HepG2 (cell line): Measurements from ENCODE around the gene FGA. TPM values are rescaled to one million over a fixed set of nuclear protein-coding genes. Genes with fewer than 3 reads are reported as not detected.

ENCODE experiments used
- BRCA1 ChIP-seq: sonication (generic); formaldehyde crosslinking; IDR thresholded peaks from 2 replicates; pipeline ENCODE4 v1.4.0; 2020; ENCODE audit warnings: missing genetic modification reagents
- FOXA3 ChIP-seq: IDR thresholded peaks from 2 replicates; pipeline ENCODE4 v1.6.1; 2016; ENCODE audit warnings: missing genetic modification reagents, missing compliant biosample characterization
- FOXP4 ChIP-seq: sonication (generic); formaldehyde crosslinking; IDR thresholded peaks from 2 replicates; pipeline ENCODE4 v1.4.0; 2020; ENCODE audit warnings: missing genetic modification reagents
- GLMP ChIP-seq: sonication (generic); formaldehyde crosslinking; IDR thresholded peaks from 2 replicates; pipeline ENCODE4 v1.9.0; 2021; ENCODE audit warnings: missing genetic modification reagents, mild to moderate bottlenecking, borderline replicate concordance
- GPN1 ChIP-seq: sonication (generic); formaldehyde crosslinking; IDR thresholded peaks from 2 replicates; pipeline ENCODE4 v1.5.1; 2020; ENCODE audit warnings: missing genetic modification reagents, borderline replicate concordance
- HNRNPL ChIP-seq: fragments of 200-400 bp; formaldehyde crosslinking; IDR thresholded peaks from 2 replicates; pipeline ENCODE4 v1.6.1; 2017; ENCODE audit warnings: mild to moderate bottlenecking, low read depth, low read length
- NR0B2 ChIP-seq: sonication (generic); formaldehyde crosslinking; IDR thresholded peaks from 2 replicates; pipeline ENCODE4 v1.4.0; 2020; ENCODE audit warnings: mild to moderate bottlenecking, missing genetic modification reagents
- PAWR ChIP-seq: sonication (generic); formaldehyde crosslinking; IDR thresholded peaks from 2 replicates; pipeline ENCODE4 v1.4.0; 2020; ENCODE audit warnings: missing genetic modification reagents, mild to moderate bottlenecking, borderline replicate concordance
- POGZ ChIP-seq: sonication (generic); formaldehyde crosslinking; IDR thresholded peaks from 2 replicates; pipeline ENCODE4 v1.4.0; 2020; ENCODE audit warnings: mild to moderate bottlenecking, missing genetic modification reagents
- POLR2AphosphoS2 ChIP-seq: IDR thresholded peaks from 2 replicates; pipeline ENCODE4 v1.6.1; 2011; ENCODE audit warnings: low read depth, low read length, improper control_type of control experiment
- RXRA ChIP-seq: sonication (generic); formaldehyde crosslinking; IDR thresholded peaks from 2 replicates; pipeline ENCODE4 v1.5.1; 2020; ENCODE audit warnings: missing genetic modification reagents
- ZBTB1 ChIP-seq: sonication (generic); formaldehyde crosslinking; IDR thresholded peaks from 2 replicates; pipeline ENCODE4 v1.4.0; 2020; ENCODE audit warnings: missing genetic modification reagents, borderline replicate concordance
- ZNF10 ChIP-seq: sonication (generic); formaldehyde crosslinking; IDR thresholded peaks from 2 replicates; pipeline ENCODE4 v1.4.0; 2020; ENCODE audit warnings: mild to moderate bottlenecking, low read depth, missing genetic modification reagents, borderline replicate concordance
- ZNF609 ChIP-seq: sonication (generic); formaldehyde crosslinking; IDR thresholded peaks from 2 replicates; pipeline ENCODE4 v1.4.0; 2020; ENCODE audit warnings: mild to moderate bottlenecking, missing genetic modification reagents, borderline replicate concordance
- ZNF800 ChIP-seq: sonication (generic); formaldehyde crosslinking; IDR thresholded peaks from 2 replicates; pipeline ENCODE4 v1.4.0; 2020; ENCODE audit warnings: missing genetic modification reagents
- polyA plus RNA-seq, 8 experiments: library from polyadenylated mRNA; depleted of rRNA in 3 of 8; stranded (reverse) in 7 of 8; unstranded in 1 of 8; fragments of >200 nt; fragmentation: Illumina TruSeq in 4 of 8; extraction: Trizol in 4 of 8; gene quantifications; 2 replicates each; pipeline versions ENCODE4 v1.2.1 to v1.2.3, GENCODE V29; 2011 to 2016; ENCODE audit warnings: low read depth in 4 of 8, missing spikeins in 1 of 8, mixed read lengths in 1 of 8; ENCODE audit not compliant: insufficient read depth in 1 of 8
- total RNA-seq, 5 experiments: library from RNA; depleted of rRNA; stranded (reverse); fragments of >200 nt; fragmentation: Illumina TruSeq; extraction: Trizol; gene quantifications; 2 replicates each; pipeline ENCODE4 v1.2.3, GENCODE V29; 2016; ENCODE audit warnings: low read depth in 1 of 5

Gene FGA
- total and polyA plus RNA-seq, 2 of the 13 experiments (the other 11 are each of a cell fraction or from before 2014, with no cell fraction given), result 640 to 1,523 TPM

- TF ChIP-seq NR0B2 (CRISPR knock-in tag) (no peak), POGZ (CRISPR knock-in tag) (no peak), HNRNPL (no peak), BRCA1 (CRISPR knock-in tag) (no peak), PAWR (CRISPR knock-in tag) (no peak), ZBTB1 (no peak), ZNF10 (CRISPR knock-in tag) (no peak), FOXP4 (CRISPR knock-in tag) (peak; percentile 36; the same call in 1 of the 2 replicates), RXRA (CRISPR knock-in tag) (peak; percentile 16; the same call in 1 of the 2 replicates), ZNF609 (CRISPR knock-in tag) (no peak; the same call in 1 of the 2 replicates), POLR2AphosphoS2 (no peak), FOXA3 (peak; percentile 86), GPN1 (CRISPR knock-in tag) (no peak), ZNF800 (CRISPR knock-in tag) (no peak), GLMP (CRISPR knock-in tag) (no peak)
Observed at GRCh38 chr4:154560824-154561231, 29.7 kb downstream of the FGA start (continued).
